Transverse colon (tissue), 4 donors: Measurements from ENCODE around the gene SPATC1L. TPM values are rescaled to one million over a fixed set of nuclear protein-coding genes. Genes with fewer than 3 reads are reported as not detected.

Source experiments
- DNase-seq: peaks from one replicate; pipeline ENCODE4 v3.0.0-alpha.2; 2019
- H3K27ac ChIP-seq, 4 donors: fragments of 200-600 bp; sonication (generic); 2 replicates each; pipeline ENCODE4 v1.5.1; 2016 to 2018; ENCODE audit warnings: inconsistent platforms in 4 of 4
- H3K27me3 ChIP-seq: fragments of 200-600 bp; sonication (generic); 2 replicates; pipeline ENCODE4 v1.5.1; 2017; ENCODE audit warnings: inconsistent platforms
- H3K36me3 ChIP-seq, 4 donors: fragments of 200-600 bp; sonication (generic); 2 replicates each; pipeline ENCODE4 v1.5.1; 2017 to 2019; ENCODE audit warnings: inconsistent platforms in 4 of 4
- H3K4me1 ChIP-seq, 4 donors: fragments of 200-600 bp; sonication (generic); 2 replicates each; pipeline ENCODE4 v1.5.1; 2017 to 2020; ENCODE audit warnings: inconsistent platforms in 4 of 4
- H3K4me3 ChIP-seq, 4 donors: fragments of 200-600 bp; sonication (generic); 1 replicate in 1 of 4; 2 replicates in 3 of 4; pipeline versions ENCODE4 v1.5.1 to v1.6.1; 2017 to 2019; ENCODE audit warnings: inconsistent platforms in 4 of 4
- H3K9me3 ChIP-seq, 2 donors: fragments of 200-600 bp; sonication (generic); 2 replicates each; pipeline ENCODE4 v1.5.1; 2017 to 2019; ENCODE audit warnings: inconsistent platforms in 2 of 2
- CTCF ChIP-seq, 5 experiments: fragments of 200-600 bp in 3 of 5; fragments of 450-650 bp in 2 of 5; sonication (generic) in 3 of 5; IDR thresholded peaks; 1 replicate in 2 of 5; 2 replicates in 3 of 5; pipeline ENCODE4 v1.5.1; 2016 to 2017; ENCODE audit warnings: antibody characterized with exemption in 5 of 5, inconsistent platforms in 3 of 5, mild to moderate bottlenecking in 2 of 5, moderate library complexity in 1 of 5
- EP300 ChIP-seq: sonication (generic); formaldehyde crosslinking; IDR thresholded peaks from one replicate; pipeline ENCODE4 v1.6.1; 2017; ENCODE audit warnings: antibody characterized with exemption, low read depth
- POLR2A ChIP-seq: fragments of 450-650 bp; IDR thresholded peaks from one replicate; pipeline ENCODE4 v1.6.1; 2016; ENCODE audit warnings: antibody characterized with exemption, mild to moderate bottlenecking, moderate library complexity
- POLR2AphosphoS5 ChIP-seq, 3 donors: sonication (generic); formaldehyde crosslinking; IDR thresholded peaks; one replicate each; pipeline ENCODE4 v1.6.1; 2016; ENCODE audit warnings: antibody characterized with exemption in 3 of 3
- WGBS, 2 donors: methylation state at CpG; one replicate each; pipeline ENCODE4 v1.1.5; 2018; ENCODE audit warnings: low coverage in 1 of 2; 5-methylcytosine and 5-hydroxymethylcytosine counted together
- in situ Hi-C, 4 donors: fragments of 200-750 bp; cut with MboI; loops; one replicate each; pipeline versions ENCODE4 v1.15.0 to v1.15.1; 2017; ENCODE audit warnings: low sequenced_read_pairs in 3 of 4, low pct_ligation_motif_present in 1 of 4, low pct_unique_long_range_greater_than_20kb in 1 of 4
- intact Hi-C: fragments of 100-400 bp; cut with DNase I; formaldehyde crosslinking; loops from one replicate; pipeline ENCODE4 v1.15.1; 2023; ENCODE audit warnings: low total_unique reads
- total RNA-seq, 4 donors: library from RNA; depleted of rRNA; stranded (reverse); fragments of >200 nt; gene quantifications; one replicate each; pipeline ENCODE4 v1.1.0, GENCODE V29; 2016

SPATC1L gene
- total RNA-seq, 4 donors from 2014 or later = 1.2 to 11.0 (median 8.5) TPM; not detected in 1

GRCh38 chr21:46151261-46151988 lies 32.8 kb downstream of the SPATC1L start:
- no peak for TF ChIP-seq POLR2A
- no peak for TF ChIP-seq EP300
- no peak for TF ChIP-seq POLR2AphosphoS5 (IDR thresholded peaks at IDR 0.05)
- no peak for TF ChIP-seq CTCF (IDR thresholded peaks at IDR 0.05)
- Histone ChIP-seq H3K4me1 (peaks cover 8 to 11% (median 11%) of the 10 kb centered on the region in 4 donors), H3K9me3 (no peaks in the 10 kb centered on the region), H3K27ac (no peak overlapping the region), H3K4me3 (no peak overlapping the region), H3K36me3 (no peaks in the 10 kb centered on the region), H3K27me3 (no peaks in the 10 kb centered on the region)
- intact Hi-C loops = no loop called here
- in situ Hi-C loops = no loop called here
- peak; percentile 5 for DNase-seq
- WGBS, 2 donors = 80 to 84% methylated on average over 1 to 36 of the region's 47 CpGs

- H3K4me3 ChIP-seq = no peak overlapping the region
- intact Hi-C loops (no loop called here), in situ Hi-C loops (no loop called here)
- no peaks in the 10 kb centered on the region for H3K9me3 ChIP-seq
- peaks cover 8 to 11% (median 11%) of the 10 kb centered on the region in 4 donors for H3K4me1 ChIP-seq
- 86% methylated on average over 24 of the region's 24 CpGs; no CpG with 5 or more reads in 1 of the 2 donors for WGBS, 2 donors
- no peak overlapping the region for H3K27ac ChIP-seq
- H3K36me3 ChIP-seq = no peaks in the 10 kb centered on the region
- peak; percentile 6 for DNase-seq
- H3K27me3 ChIP-seq = no peaks in the 10 kb centered on the region
- TF ChIP-seq EP300 (no peak), POLR2AphosphoS5 (IDR thresholded peaks at IDR 0.05) (no peak), CTCF (IDR thresholded peaks at IDR 0.05) (no peak), POLR2A (no peak)
These were observed 33.7 kb downstream of the SPATC1L start for GRCh38 chr21:46150491-46151121.

- 75% methylated on average over 8 of the region's 19 CpGs; no CpG with 5 or more reads in 1 of the 2 donors for WGBS, 2 donors
- Histone ChIP-seq H3K36me3 (no peaks in the 10 kb centered on the region), H3K27ac (no peak overlapping the region), H3K4me3 (no peak overlapping the region), H3K4me1 (peaks cover 8 to 11% (median 11%) of the 10 kb centered on the region in 4 donors), H3K27me3 (no peaks in the 10 kb centered on the region), H3K9me3 (no peaks in the 10 kb centered on the region)
- TF ChIP-seq POLR2A = no peak
- intact Hi-C loops = no loop called here
- in situ Hi-C loops = no loop called here
- DNase-seq = peak; percentile 4
These were observed 34.2 kb downstream of the SPATC1L start for GRCh38 chr21:46150073-46150472.

GRCh38 chr21:46149205-46149901 lies 34.9 kb downstream of the SPATC1L start:
- Histone ChIP-seq H3K4me3 (no peak overlapping the region), H3K9me3 (no peaks in the 10 kb centered on the region), H3K27me3 (no peaks in the 10 kb centered on the region), H3K36me3 (no peaks in the 10 kb centered on the region), H3K27ac (no peak overlapping the region), H3K4me1 (peaks cover 8 to 11% (median 11%) of the 10 kb centered on the region in 4 donors)
- intact Hi-C loops (no loop called here), in situ Hi-C loops (no loop called here)
- no peak for TF ChIP-seq EP300
- DNase-seq = no peak
- 83 to 84% methylated on average over 10 to 22 of the region's 22 CpGs for WGBS, 2 donors

- no peaks in the 10 kb centered on the region for H3K27me3 ChIP-seq
- TF ChIP-seq EP300 = no peak
- TF ChIP-seq POLR2AphosphoS5 (IDR thresholded peaks at IDR 0.05) = no peak
- no peak for TF ChIP-seq POLR2A
- TF ChIP-seq CTCF (IDR thresholded peaks at IDR 0.05) = no peak
- no peak overlapping the region for H3K27ac ChIP-seq
- H3K4me1 ChIP-seq = peaks cover 4 to 11% (median 10%) of the 10 kb centered on the region in 4 donors
- no peaks in the 10 kb centered on the region for H3K36me3 ChIP-seq
- intact Hi-C loops = no loop called here
- no peak for DNase-seq
- in situ Hi-C loops = no loop called here
- 87 to 100% methylated on average over 4 to 11 of the region's 11 CpGs for WGBS, 2 donors
- H3K9me3 ChIP-seq = no peaks in the 10 kb centered on the region
- no peak overlapping the region for H3K4me3 ChIP-seq
These were observed 36.2 kb downstream of the SPATC1L start for GRCh38 chr21:46148106-46148505.
